Activated CD8-positive, alpha-beta memory T cell treated with anti-CD3 and anti-CD28 coated beads for 36 hours (primary cell): Measurements from ENCODE around the gene ARID1B. TPM values are rescaled to one million over a fixed set of nuclear protein-coding genes. Genes with fewer than 3 reads are reported as not detected.

Experiments used
- CTCF ChIA-PET: fragments of 350-600 bp; sonication (Branson Sonifier 250); formaldehyde crosslinking; loops from one replicate; lab custom pipeline; 2021; ENCODE audit warnings: antibody characterized with exemption; lab: Charles Lee
- POLR2A ChIA-PET: fragments of 350-600 bp; sonication (Branson Sonifier 250); formaldehyde crosslinking; loops from one replicate; lab custom pipeline; 2021; ENCODE audit warnings: antibody characterized with exemption; lab: Charles Lee
- total RNA-seq, 2 experiments: library from RNA; stranded (reverse); gene quantifications; one replicate each; pipeline ENCODE4 v1.2.3, GENCODE V29; 2021

ARID1B gene
- total RNA-seq, 2 experiments from 2014 or later: 48.4 to 49.5 TPM

- CTCF ChIA-PET: no interaction called here
- POLR2A ChIA-PET: no interaction called here
These were observed 239.8 kb downstream of the ARID1B start for GRCh38 chr6:157017022-157017421.

GRCh38 chr6:157017861-157018260, 240.7 kb downstream of the ARID1B start:
- CTCF ChIA-PET: interaction anchor here (1.1 kb wide), 1 partner anchor 237 kb away, joined by 5 read pairs; no protein-coding TSS in a partner anchor
- POLR2A ChIA-PET: no interaction called here

DNA sequence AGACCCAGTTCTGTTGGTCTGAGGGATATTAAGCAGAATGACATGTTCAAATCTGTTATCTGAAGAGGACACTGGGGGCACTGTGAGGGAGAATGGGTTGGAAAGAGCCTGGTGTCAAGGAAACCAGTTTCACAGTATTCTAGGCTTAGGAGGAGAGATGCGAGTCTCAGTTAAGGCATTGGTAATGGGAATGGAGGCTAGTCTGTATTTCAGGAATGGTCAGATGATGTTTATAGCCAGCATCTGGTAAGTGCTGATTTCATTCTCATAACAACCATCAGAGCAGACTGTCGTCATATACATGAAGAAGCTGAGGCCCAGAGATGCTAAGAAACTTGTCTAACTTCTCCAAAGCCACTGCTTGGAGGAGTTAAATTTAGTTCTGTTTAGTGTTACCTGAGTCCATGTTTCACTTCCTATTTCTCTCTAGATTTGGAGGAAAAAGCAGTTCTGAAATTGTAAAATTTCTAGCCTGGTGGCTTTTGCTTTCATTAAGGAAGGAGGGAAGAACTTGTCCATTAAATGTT, 242.0 kb downstream of the ARID1B start:
- POLR2A ChIA-PET: no interaction called here

DNA sequence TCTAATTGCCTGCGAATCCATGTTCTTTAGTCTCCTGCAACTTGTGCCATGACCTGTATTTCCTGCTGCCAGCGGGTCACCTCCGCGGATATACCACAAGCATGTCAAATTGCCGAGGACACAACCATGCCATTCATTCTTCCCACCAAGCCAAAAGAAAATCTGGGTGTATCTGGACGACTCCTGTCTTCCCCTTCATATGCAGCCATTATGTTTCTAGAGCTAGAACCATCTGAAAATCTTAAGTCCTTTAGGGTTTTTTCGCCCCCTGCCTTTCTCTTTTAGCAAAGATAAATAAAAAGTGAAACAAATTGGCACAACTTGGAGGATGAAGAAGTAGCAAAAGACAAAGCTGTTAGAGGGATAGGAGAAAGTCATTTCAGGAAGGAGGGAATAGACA, 242.6 kb downstream of the ARID1B start:
- CTCF ChIA-PET: interaction anchor here (0.9 kb wide), 1 partner anchor 88 kb away, joined by 3 read pairs; no protein-coding TSS in a partner anchor
- POLR2A ChIA-PET: interaction anchor here (1.4 to 1.7 kb wide), 2 partner anchors 234 to 243 kb away, joined by 4 to 8 read pairs; partner anchors contain the start of gene ARID1B

More for the DNA sequence above, 242.0 kb downstream of the ARID1B start:
- CTCF ChIA-PET: interaction anchor here (1.1 kb wide), 1 partner anchor 239 kb away, joined by 5 read pairs; no protein-coding TSS in a partner anchor

- ChIA-PET CTCF (interaction anchor here (0.8 to 0.9 kb wide), 2 partner anchors 89 to 164 kb away, joined by 3 read pairs; no protein-coding TSS in a partner anchor), POLR2A (interaction anchor here (1.0 to 2.2 kb wide), 4 partner anchors 39 to 244 kb away, joined by 4 to 13 read pairs (median 6); partner anchors contain the start of gene ARID1B)
These were observed 243.2 kb downstream of the ARID1B start for GRCh38 chr6:157020398-157020797.

- ChIA-PET POLR2A (interaction anchor here (1.0 to 2.2 kb wide), 7 partner anchors 16 to 244 kb away, joined by 4 to 13 read pairs (median 5); partner anchors contain the start of gene ARID1B), CTCF (interaction anchor here (0.6 to 0.9 kb wide), 4 partner anchors 35 to 163 kb away, joined by 3 read pairs; no protein-coding TSS in a partner anchor)
These were observed 243.7 kb downstream of the ARID1B start for GRCh38 chr6:157020881-157021343.

GRCh38 chr6:157021344-157021992, 244.3 kb downstream of the ARID1B start:
- CTCF ChIA-PET: interaction anchor here (0.6 to 0.9 kb wide), 2 partner anchors 34 to 141 kb away, joined by 3 read pairs; no protein-coding TSS in a partner anchor

DNA sequence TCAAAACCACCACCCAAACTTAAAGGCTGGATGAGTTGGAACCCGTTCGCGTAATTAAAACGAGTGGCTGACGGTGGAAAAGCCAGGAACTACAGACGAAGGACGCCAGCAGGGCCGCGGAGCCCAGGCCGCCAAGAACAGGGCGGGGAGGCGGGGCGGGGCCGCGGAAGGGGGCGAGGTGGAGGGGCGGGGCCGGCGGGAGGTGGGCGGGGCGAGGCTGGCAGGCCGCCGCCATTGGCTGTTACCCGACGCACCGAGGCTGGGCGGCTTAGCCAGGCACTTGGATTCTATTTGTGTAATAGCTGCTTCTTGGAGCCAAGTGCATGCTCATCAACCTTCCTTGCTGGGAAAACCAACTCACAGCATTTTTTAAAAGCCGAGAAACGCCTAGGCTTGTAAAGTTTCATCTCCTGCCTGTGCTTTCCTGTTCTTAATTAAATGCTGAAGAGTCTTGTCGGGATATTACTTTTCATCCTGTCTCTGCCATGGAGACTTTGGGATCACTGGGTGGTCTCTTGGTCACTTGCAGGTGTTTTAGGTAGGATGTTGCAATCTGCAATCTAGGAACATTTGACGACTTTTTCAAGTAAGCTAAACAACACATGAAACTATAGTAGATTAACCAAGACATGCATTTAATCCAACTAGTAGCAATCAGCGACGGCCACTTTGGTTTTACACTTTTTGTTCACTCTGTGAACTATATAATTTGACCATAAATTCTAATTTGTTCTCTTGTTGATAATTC, 245.0 kb downstream of the ARID1B start:
- POLR2A ChIA-PET: interaction anchor here (1.3 to 2.2 kb wide), 6 partner anchors 13 to 245 kb away, joined by 3 to 13 read pairs (median 4); partner anchors contain the start of gene ARID1B
- CTCF ChIA-PET: no interaction called here

More at GRCh38 chr6:157021344-157021992, 244.3 kb downstream of the ARID1B start:
- POLR2A ChIA-PET: interaction anchor here (1.0 to 2.2 kb wide), 8 partner anchors 15 to 245 kb away, joined by 3 to 13 read pairs (median 4); partner anchors contain the start of gene ARID1B

DNA sequence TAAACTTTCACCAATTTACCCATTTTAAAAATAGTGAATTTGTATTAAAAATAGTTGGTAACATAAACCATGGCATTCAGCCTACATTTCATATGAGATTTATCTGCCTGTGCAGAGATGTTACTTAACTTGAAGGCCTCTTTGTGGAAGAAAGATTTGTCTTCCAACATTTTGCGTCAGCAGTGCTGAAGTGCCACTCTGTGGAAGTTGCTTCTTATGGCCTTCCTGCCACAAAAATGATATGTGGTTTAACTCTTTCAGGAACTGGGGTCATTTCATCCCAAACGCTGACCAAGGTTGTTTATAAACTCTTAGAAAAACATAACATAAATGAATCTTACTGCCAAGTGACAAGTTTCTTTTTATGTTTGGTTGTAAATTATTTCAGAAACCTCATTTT, 246.8 kb downstream of the ARID1B start:
- POLR2A ChIA-PET: no interaction called here
- CTCF ChIA-PET: interaction anchor here (1.9 kb wide), 1 partner anchor 10 kb away, joined by 5 read pairs; no protein-coding TSS in a partner anchor

DNA sequence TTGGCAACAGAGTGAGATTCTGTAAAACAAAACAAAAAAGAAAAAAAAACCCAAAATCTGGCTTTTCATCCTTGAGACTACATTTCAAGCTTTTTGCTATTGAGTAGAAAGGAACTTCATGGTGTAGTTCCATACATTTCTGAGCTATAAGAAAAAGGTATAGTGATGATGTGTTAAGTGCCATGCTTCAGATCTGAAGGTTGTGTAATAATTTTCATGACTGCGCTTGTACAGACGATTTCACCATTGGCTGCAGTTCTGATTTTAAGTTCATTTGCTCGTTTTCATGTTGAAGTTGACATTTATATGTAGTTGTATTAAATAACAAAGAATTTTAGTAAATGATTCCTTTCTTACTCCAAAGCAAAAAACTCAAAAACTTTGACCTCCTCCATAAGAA, 247.6 kb downstream of the ARID1B start:
- ChIA-PET CTCF (interaction anchor here (1.9 kb wide), 1 partner anchor 9 kb away, joined by 5 read pairs; no protein-coding TSS in a partner anchor), POLR2A (no interaction called here)

- POLR2A ChIA-PET: no interaction called here
These were observed 248.3 kb downstream of the ARID1B start for GRCh38 chr6:157025437-157025836.

DNA sequence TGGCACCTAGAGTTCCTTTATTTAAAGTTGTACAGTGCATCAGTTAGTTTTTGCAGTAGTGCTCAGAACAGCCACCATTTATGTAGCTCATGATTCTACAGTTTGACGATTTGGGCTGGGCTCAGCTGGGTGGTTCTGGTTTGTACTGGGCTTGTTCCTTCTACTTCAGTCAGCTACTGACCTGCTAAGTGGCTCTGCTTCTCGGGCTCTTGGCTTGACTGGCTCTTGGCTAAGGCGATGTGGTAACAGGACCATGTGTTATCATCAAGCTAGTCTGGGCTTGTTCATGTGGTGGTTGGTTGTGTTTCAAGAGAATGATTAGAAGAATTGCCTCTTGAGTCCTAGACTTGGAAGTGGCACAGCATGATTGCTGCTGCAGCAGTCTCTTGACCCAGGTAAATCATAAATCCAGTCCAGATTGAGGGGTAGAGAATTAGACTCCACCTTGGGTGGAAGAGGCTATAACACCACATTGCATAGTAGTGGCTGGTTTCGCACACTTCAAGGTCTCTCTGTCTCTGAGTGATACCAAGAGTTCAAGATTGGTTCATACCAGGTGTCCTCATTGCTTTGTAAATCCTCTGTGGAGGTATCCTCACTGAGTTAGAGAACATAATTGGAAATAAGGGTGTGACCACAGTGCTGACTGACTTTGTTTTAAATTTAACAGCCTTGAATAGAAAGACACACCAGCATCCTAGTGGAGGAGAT, 253.0 kb downstream of the ARID1B start:
- ChIA-PET CTCF (interaction anchor here (0.9 kb wide), 1 partner anchor 17 kb away, joined by 3 read pairs; no protein-coding TSS in a partner anchor), POLR2A (no interaction called here)

More at GRCh38 chr6:157025437-157025836, 248.3 kb downstream of the ARID1B start:
- CTCF ChIA-PET: interaction anchor here (0.7 kb wide), 1 partner anchor 228 kb away, joined by 3 read pairs; no protein-coding TSS in a partner anchor

DNA sequence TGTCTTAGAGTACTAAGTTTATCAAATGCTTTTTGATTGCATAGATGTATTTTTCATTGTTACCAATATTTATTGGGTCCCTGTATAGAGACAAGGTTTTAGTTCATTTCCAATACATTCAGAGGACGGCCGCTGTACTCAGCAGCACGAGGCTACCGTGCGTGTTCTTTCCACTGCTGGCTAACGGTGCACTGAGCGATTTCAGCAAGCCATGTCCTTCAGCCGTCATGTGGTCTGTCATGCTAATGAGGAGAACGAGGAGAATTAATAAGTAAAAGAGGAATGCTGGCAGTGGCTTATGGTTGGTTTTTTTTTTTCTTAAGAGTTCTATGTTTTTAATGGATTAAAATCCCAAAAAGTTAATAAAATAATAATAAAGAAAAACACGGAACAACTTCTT, 253.6 kb downstream of the ARID1B start:
- ChIA-PET CTCF (no interaction called here), POLR2A (no interaction called here)

GRCh38 chr6:157032923-157033322, 255.7 kb downstream of the ARID1B start:
- POLR2A ChIA-PET: no interaction called here
- CTCF ChIA-PET: interaction anchor here (2.4 kb wide), 1 partner anchor 9 kb away, joined by 5 read pairs; no protein-coding TSS in a partner anchor

GRCh38 chr6:157033428-157034140, 256.4 kb downstream of the ARID1B start:
- POLR2A ChIA-PET: no interaction called here
- CTCF ChIA-PET: interaction anchor here (1.5 to 2.4 kb wide), 2 partner anchors 10 to 151 kb away, joined by 5 read pairs; no protein-coding TSS in a partner anchor

DNA sequence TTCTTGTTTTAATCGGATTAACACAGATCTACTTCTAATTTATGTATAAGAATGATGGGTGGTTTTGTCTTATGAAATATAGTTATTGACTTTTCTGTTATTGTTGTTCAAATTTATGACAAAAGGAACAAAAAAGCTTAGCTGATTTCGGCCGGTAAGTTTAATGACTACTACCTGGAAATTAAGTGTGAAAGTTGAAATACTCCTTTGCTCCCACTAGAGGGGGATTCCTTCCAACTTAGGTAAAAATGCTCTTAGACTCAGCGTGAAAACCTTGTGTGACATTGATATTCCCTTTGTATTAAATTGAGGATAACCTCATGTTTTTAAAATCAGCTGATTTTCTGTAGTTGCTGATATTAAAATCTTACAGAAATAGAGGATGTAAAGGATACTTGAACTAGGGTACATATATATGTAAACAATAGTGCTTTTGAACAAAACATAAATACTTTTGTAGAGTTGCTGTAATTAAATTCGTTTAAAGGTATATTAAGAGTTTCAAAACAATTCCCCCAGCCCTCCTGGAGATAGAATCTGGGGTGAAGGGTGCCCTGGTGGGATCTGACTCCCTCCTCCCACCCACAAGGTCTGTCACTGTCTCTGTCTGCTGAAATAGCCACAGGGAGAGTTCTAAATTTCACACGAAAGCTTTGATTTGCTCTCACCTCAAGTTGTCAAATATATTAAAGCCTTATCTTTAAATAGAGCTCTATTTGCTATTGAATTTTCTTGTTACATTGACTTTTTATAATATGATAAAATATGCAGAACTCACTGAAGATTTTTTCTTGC, 257.5 kb downstream of the ARID1B start:
- CTCF ChIA-PET: interaction anchor here (1.0 to 2.4 kb wide), 4 partner anchors 11 to 150 kb away, joined by 3 to 5 read pairs (median 4); no protein-coding TSS in a partner anchor
- POLR2A ChIA-PET: interaction anchor here (0.9 kb wide), 1 partner anchor 12 kb away, joined by 3 read pairs; no protein-coding TSS in a partner anchor
